Measurements from ENCODE around the gene ADCY1. TPM values are rescaled to one million over a fixed set of nuclear protein-coding genes. Genes with fewer than 3 reads are reported as not detected.
A peak's percentile ranks its signal among the peaks of the same experiment; 100 is the strongest.

Gene ADCY1
- total RNA-seq, 1 donor from 2014 or later, result 0.05 TPM

DNA sequence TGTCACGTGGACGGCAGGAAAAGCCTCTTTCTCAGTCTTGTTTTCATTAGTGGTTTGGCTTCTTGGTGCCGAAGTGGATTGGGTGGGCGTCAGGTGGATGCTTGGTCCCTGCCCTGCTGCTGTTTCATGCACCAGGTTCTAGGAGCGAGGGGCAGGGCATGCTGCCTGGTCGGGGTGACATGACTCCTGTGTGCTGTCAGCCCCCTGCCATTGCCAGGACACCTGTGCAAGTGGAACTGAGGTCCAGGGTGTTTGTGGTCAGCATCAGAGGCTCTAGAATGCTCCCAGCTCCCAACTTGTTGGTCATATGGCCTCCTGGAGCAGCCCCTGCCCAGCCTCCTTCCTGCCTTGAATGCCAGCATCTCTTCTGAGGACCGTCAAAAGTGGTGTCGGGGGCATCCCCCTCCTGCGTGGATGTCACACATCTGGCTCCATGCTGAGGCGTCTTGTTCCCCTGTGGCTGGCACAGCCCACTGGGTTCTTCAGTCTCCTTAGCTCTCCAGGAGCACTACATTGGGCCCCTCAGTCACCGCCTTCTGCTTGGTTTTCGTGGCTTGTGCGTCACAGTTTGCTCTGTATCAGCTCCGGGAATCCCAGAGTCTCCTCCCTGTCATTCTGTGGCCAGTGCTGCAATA is 24.8 kb downstream of the ADCY1 start:
- DNase-seq (ENCODE audit: extremely low spot score, unreplicated experiment), result peak; percentile 68

GRCh38 chr7:45599851-45600706 is 25.9 kb downstream of the ADCY1 start:
- peak; percentile 73 for DNase-seq (ENCODE audit: extremely low spot score, unreplicated experiment)
- H3K4me1 Mint-ChIP-seq (ENCODE audit: unreplicated experiment), result no peaks in the 10 kb centered on the region
- no peak overlapping the region for H3K27ac Mint-ChIP-seq (ENCODE audit: unreplicated experiment)
- TF ChIP-seq CTCF (IDR thresholded peaks at IDR 0.05), result no peak
- H3K4me3 Mint-ChIP-seq (ENCODE audit: unreplicated experiment), result no peak overlapping the region
- no peaks in the 10 kb centered on the region for H3K36me3 Mint-ChIP-seq (ENCODE audit: unreplicated experiment)
- H3K27me3 Mint-ChIP-seq (ENCODE audit: unreplicated experiment), result peaks cover 11% of the 10 kb centered on the region
- H3K9me3 Mint-ChIP-seq (ENCODE audit: unreplicated experiment), result no peaks in the 10 kb centered on the region

More for the DNA sequence above, 24.8 kb downstream of the ADCY1 start:
- TF ChIP-seq CTCF (IDR thresholded peaks at IDR 0.05), result no peak
- no peaks in the 10 kb centered on the region for H3K36me3 Mint-ChIP-seq (ENCODE audit: unreplicated experiment)
- H3K9me3 Mint-ChIP-seq (ENCODE audit: unreplicated experiment), result no peaks in the 10 kb centered on the region
- H3K27me3 Mint-ChIP-seq (ENCODE audit: unreplicated experiment), result peaks cover 11% of the 10 kb centered on the region
- H3K27ac Mint-ChIP-seq (ENCODE audit: unreplicated experiment), result no peak overlapping the region
- H3K4me1 Mint-ChIP-seq (ENCODE audit: unreplicated experiment), result no peaks in the 10 kb centered on the region
- H3K4me3 Mint-ChIP-seq (ENCODE audit: unreplicated experiment), result no peak overlapping the region

GRCh38 chr7:45601094-45601493 is 26.9 kb downstream of the ADCY1 start:
- no peaks in the 10 kb centered on the region for H3K9me3 Mint-ChIP-seq (ENCODE audit: unreplicated experiment)
- peak; percentile 66 for DNase-seq (ENCODE audit: extremely low spot score, unreplicated experiment)

DNA sequence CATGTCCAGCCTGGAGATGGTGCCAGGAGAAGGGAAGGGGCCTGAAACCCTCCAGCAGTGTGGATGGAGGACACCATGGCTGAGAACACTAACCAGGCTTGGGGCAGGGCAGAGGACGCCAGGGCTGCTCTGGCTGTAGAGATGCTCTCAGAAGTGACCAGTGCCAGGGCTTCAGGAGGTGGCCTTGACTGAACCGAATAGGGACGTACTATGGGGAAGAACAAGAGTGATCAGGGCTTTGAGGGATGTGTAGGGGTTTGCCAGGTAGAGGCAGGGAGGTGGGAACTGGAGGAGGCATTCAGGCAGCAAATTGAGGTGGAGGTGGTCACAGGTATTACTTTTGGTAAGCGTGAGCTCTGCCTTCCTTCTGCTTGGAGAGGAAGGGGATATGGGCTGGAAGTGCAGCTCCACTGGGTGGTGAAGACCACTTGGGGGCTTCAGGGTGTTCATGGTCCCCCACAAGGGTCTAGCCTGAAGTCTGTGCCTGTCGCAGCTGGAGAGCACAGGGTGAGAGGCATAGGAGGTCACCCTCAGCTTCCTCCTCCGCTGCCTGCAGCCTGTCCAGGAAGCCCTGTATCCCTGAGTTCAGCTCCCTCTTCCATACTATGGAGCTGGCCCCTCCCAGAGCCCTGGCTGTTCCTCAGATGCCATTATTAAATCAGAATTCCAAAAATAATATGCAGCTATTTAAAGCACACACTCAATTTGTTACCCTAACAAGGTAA is 27.8 kb downstream of the ADCY1 start:
- Mint-ChIP-seq H3K27ac (ENCODE audit: unreplicated experiment) (no peak overlapping the region), H3K27me3 (ENCODE audit: unreplicated experiment) (peaks cover 13% of the 10 kb centered on the region), H3K36me3 (ENCODE audit: unreplicated experiment) (no peaks in the 10 kb centered on the region), H3K4me1 (ENCODE audit: unreplicated experiment) (no peaks in the 10 kb centered on the region), H3K9me3 (ENCODE audit: unreplicated experiment) (no peaks in the 10 kb centered on the region), H3K4me3 (ENCODE audit: unreplicated experiment) (no peak overlapping the region)
- peak; percentile 77 for DNase-seq (ENCODE audit: extremely low spot score, unreplicated experiment)
- TF ChIP-seq CTCF (IDR thresholded peaks at IDR 0.05), result no peak

More at GRCh38 chr7:45601094-45601493, 26.9 kb downstream of the ADCY1 start:
- Mint-ChIP-seq H3K4me1 (ENCODE audit: unreplicated experiment) (no peaks in the 10 kb centered on the region), H3K4me3 (ENCODE audit: unreplicated experiment) (no peak overlapping the region), H3K36me3 (ENCODE audit: unreplicated experiment) (no peaks in the 10 kb centered on the region), H3K27me3 (ENCODE audit: unreplicated experiment) (peaks cover 15% of the 10 kb centered on the region), H3K27ac (ENCODE audit: unreplicated experiment) (no peak overlapping the region)
- TF ChIP-seq CTCF (IDR thresholded peaks at IDR 0.05), result no peak

Measured in osteocyte (in vitro differentiated cells).